GM12878 (cell line): Measurements from ENCODE around the gene ISOC2. TPM values are rescaled to one million over a fixed set of nuclear protein-coding genes. Genes with fewer than 3 reads are reported as not detected.

Experiments
- ATAC-seq: fragments of 200-7000 bp; cut with Tn5 transposase; 3 replicates; pipeline ENCODE4 v1.9.1; 2020; ENCODE audit warnings: mild to moderate bottlenecking, moderate library complexity
- BruUV-seq: library from RNA; stranded (reverse); fragments of 400-500 nt; replicated peaks from 2 replicates; lab custom pipeline; 2021; lab: Mats Ljungman, UMichigan
- CTCF ChIA-PET: fragments of 300-600 bp; sonication (Branson Sonifier 250); formaldehyde crosslinking; extraction: SDS; loops from one replicate; lab custom pipeline; 2021; ENCODE audit warnings: inconsistent platforms; lab: Yijun Ruan, JAX
- POLR2A ChIA-PET: fragments of 350-600 bp; formaldehyde crosslinking; extraction: SDS; loops from one replicate; lab custom pipeline; 2021; ENCODE audit warnings: inconsistent platforms; lab: Charles Lee
- RAD21 ChIA-PET: fragments of 300-600 bp; sonication (Branson Sonifier 250); formaldehyde crosslinking; loops from one replicate; lab custom pipeline; 2023; ENCODE audit warnings: antibody characterized with exemption; ENCODE audit not compliant: unreplicated experiment; lab: Charles Lee
- SMC1A ChIA-PET: fragments of 300-600 bp; sonication (Branson Sonifier 250); formaldehyde crosslinking; loops from one replicate; lab custom pipeline; 2023; ENCODE audit not compliant: unreplicated experiment, uncharacterized antibody; lab: Charles Lee
- DNase-seq: peaks from one replicate; pipeline ENCODE4 v3.0.0-alpha.2; 2011; ENCODE audit warnings: low read depth, low spot score
- FAIRE-seq: peaks from 3 replicates; lab custom pipeline; 2011; peaks lifted over from hg19 to GRCh38; lab: Jason Lieb, UNC
- H2AFZ ChIP-seq: 2 replicates; pipeline ENCODE4 v1.6.0; 2011; ENCODE audit warnings: low read depth, low read length, control low read depth; ENCODE audit not compliant: control insufficient read depth
- H3K27ac ChIP-seq: 2 replicates; pipeline ENCODE4 v1.5.1; 2011; ENCODE audit warnings: control low read depth; ENCODE audit not compliant: control insufficient read depth, insufficient read depth
- H3K27me3 ChIP-seq, 2 experiments: replicated peaks in 1 of 2; 2 replicates each; pipeline versions ENCODE4 v1.6.0 to v1.6.1; 2011; ENCODE audit warnings: low read length in 1 of 2; ENCODE audit not compliant: control insufficient read depth in 2 of 2, insufficient read depth in 2 of 2
- H3K36me3 ChIP-seq, 2 experiments: 2 replicates each; pipeline ENCODE4 v1.5.1; 2011; ENCODE audit warnings: low read length in 1 of 2; ENCODE audit not compliant: control insufficient read depth in 2 of 2, insufficient read depth in 2 of 2
- H3K4me1 ChIP-seq: 2 replicates; pipeline ENCODE4 v1.6.1; 2011; ENCODE audit warnings: mild to moderate bottlenecking, low read length, moderate library complexity, mixed read lengths; ENCODE audit not compliant: control insufficient read depth, insufficient read depth
- H3K4me2 ChIP-seq: 2 replicates; pipeline ENCODE4 v1.6.0; 2011; ENCODE audit warnings: control low read depth; ENCODE audit not compliant: control insufficient read depth, insufficient read depth
- H3K4me3 ChIP-seq: fragments of 200-600 bp; sonication (generic); 2 replicates; pipeline ENCODE4 v1.5.1; 2016
- H3K79me2 ChIP-seq: 2 replicates; pipeline ENCODE4 v1.6.0; 2011; ENCODE audit warnings: low read length; ENCODE audit not compliant: control insufficient read depth, insufficient read depth
- H3K9ac ChIP-seq: 2 replicates; pipeline ENCODE4 v1.8.0; 2011; ENCODE audit warnings: low read length, control low read depth, mixed read lengths; ENCODE audit not compliant: control insufficient read depth, insufficient read depth
- H3K9me3 ChIP-seq: replicated peaks from 3 replicates; pipeline ENCODE4 v1.5.1; 2011; ENCODE audit warnings: mild to moderate bottlenecking, low read length; ENCODE audit not compliant: control insufficient read depth, insufficient read depth
- H4K20me1 ChIP-seq: 2 replicates; pipeline ENCODE4 v1.6.0; 2011; ENCODE audit not compliant: control insufficient read depth, insufficient read depth
- ASH2L ChIP-seq: fragments of 300-600, 200-600 bp; sonication (generic); IDR thresholded peaks from 2 replicates; pipeline ENCODE4 v1.6.1; 2017; ENCODE audit warnings: low read depth, mild to moderate bottlenecking, borderline replicate concordance
- CBX5 ChIP-seq: sonication (generic); IDR thresholded peaks from 2 replicates; pipeline ENCODE4 v1.6.1; 2016; ENCODE audit warnings: low read depth, moderate library complexity, mild to moderate bottlenecking, inconsistent platforms
- EP300 ChIP-seq, 2 experiments: fragments of 150-350 bp in 1 of 2; IDR thresholded peaks; 2 replicates each; pipeline ENCODE4 v1.6.1; 2011 to 2012; ENCODE audit warnings: low read depth in 2 of 2, low read length in 2 of 2, borderline replicate concordance in 1 of 2, improper control_type of control experiment in 1 of 2, inconsistent platforms in 1 of 2; ENCODE audit not compliant: control insufficient read depth in 1 of 2
- GATAD2B ChIP-seq: fragments of 450-650 bp; conservative IDR thresholded peaks from 2 replicates; pipeline ENCODE4 v1.6.1; 2017; ENCODE audit warnings: low read depth, mild to moderate bottlenecking, moderate library complexity
- MTA2 ChIP-seq: fragments of 450-650 bp; IDR thresholded peaks from 2 replicates; pipeline ENCODE4 v1.6.1; 2016; ENCODE audit warnings: low read depth, mild to moderate bottlenecking, moderate library complexity
- MTA3 ChIP-seq: IDR thresholded peaks from 2 replicates; pipeline ENCODE4 v1.6.1; 2012; ENCODE audit warnings: low read length, inconsistent platforms, borderline replicate concordance
- MXI1 ChIP-seq: fragments of 150-350 bp; IDR thresholded peaks from 2 replicates; pipeline ENCODE4 v1.6.1; 2011; ENCODE audit warnings: low read depth, mild to moderate bottlenecking, inconsistent platforms, low read length, improper control_type of control experiment
- MYC ChIP-seq: IDR thresholded peaks from 2 replicates; pipeline ENCODE4 v1.6.1; 2011; ENCODE audit warnings: mild to moderate bottlenecking, low read length, moderate library complexity, inconsistent platforms; ENCODE audit not compliant: insufficient read depth, insufficient replicate concordance, insufficient read length, severe bottlenecking
- PML ChIP-seq: IDR thresholded peaks from 2 replicates; pipeline ENCODE4 v1.6.1; 2012; ENCODE audit warnings: low read length, inconsistent platforms
- POLR2AphosphoS5 ChIP-seq: IDR thresholded peaks from 2 replicates; pipeline ENCODE4 v1.6.1; 2011; ENCODE audit warnings: mild to moderate bottlenecking, low read length, inconsistent platforms
- RELA ChIP-seq: fragments of 450-650 bp; IDR thresholded peaks from 2 replicates; pipeline ENCODE4 v1.8.0; 2014; ENCODE audit warnings: borderline replicate concordance; ENCODE audit not compliant: partially characterized antibody
- RUNX3 ChIP-seq: IDR thresholded peaks from 2 replicates; pipeline ENCODE4 v1.6.1; 2012; ENCODE audit warnings: low read length, inconsistent platforms
- SMAD5 ChIP-seq: IDR thresholded peaks from 2 replicates; pipeline ENCODE4 v1.6.1; 2016; ENCODE audit warnings: antibody characterized with exemption, low read depth
- SREBF1 ChIP-seq: IDR thresholded peaks from 2 replicates; pipeline ENCODE4 v1.6.1; 2012; ENCODE audit warnings: mild to moderate bottlenecking, low read length
- ZNF622 ChIP-seq: fragments of 450-650 bp; IDR thresholded peaks from 2 replicates; pipeline ENCODE4 v1.6.1; 2017; ENCODE audit warnings: mild to moderate bottlenecking, inconsistent platforms
- ZNF687 ChIP-seq: fragments of 450-650 bp; IDR thresholded peaks from 2 replicates; pipeline ENCODE4 v1.6.1; 2017; ENCODE audit warnings: mild to moderate bottlenecking, moderate library complexity
- WGBS: methylation state at CpG from one replicate; pipeline ENCODE4 v1.1.6; 2016; ENCODE audit warnings: low lambda C conversion rate; ENCODE audit not compliant: insufficient replicate concordance, insufficient coverage; ENCODE audit errors: missing lambda C conversion rate; 5-methylcytosine and 5-hydroxymethylcytosine counted together
- in situ Hi-C: fragments of 300-500 bp; cut with MboI; formaldehyde crosslinking; loops from 9 replicates; pipeline ENCODE4 v1.14.3; 2018; ENCODE audit warnings: mixed read lengths
- intact Hi-C: fragments of 100-400 bp; cut with micrococcal nuclease; formaldehyde crosslinking; loops from one replicate; pipeline ENCODE4 v1.14.2; 2022; ENCODE audit not compliant: unreplicated experiment
- polyA plus RNA-seq, 11 experiments: library from polyadenylated mRNA; depleted of rRNA in 4 of 11; unstranded in 6 of 11; stranded (reverse) in 5 of 11; fragments of >200 nt; fragmentation: Nextera tagmentation in 4 of 11; fragmentation: Illumina TruSeq in 1 of 11; extraction: Ambion mirVana in 4 of 11; extraction: Trizol in 1 of 11; gene quantifications; 1 replicate in 1 of 11; 2 replicates in 10 of 11; pipeline versions ENCODE4 v1.2.1 to v1.2.3, GENCODE V29; 2011 to 2016; ENCODE audit warnings: inconsistent platforms in 2 of 11, missing spikeins in 2 of 11, low read depth in 1 of 11
- total RNA-seq, 4 experiments: library from RNA; depleted of rRNA in 3 of 4; stranded (reverse); fragments of >200 nt in 3 of 4; fragmentation: Illumina TruSeq in 1 of 4; extraction: Trizol in 1 of 4; gene quantifications; 2 replicates each; pipeline versions ENCODE4 v1.2.1 to v1.2.3, GENCODE V29; 2013 to 2021
- TF ChIP-seq, protein P1 (sequence below): fragments of 450-650 bp; IDR thresholded peaks from 2 replicates; pipeline ENCODE4 v1.6.1; 2017; ENCODE audit warnings: low read depth, mild to moderate bottlenecking, moderate library complexity

ISOC2 gene
- total and polyA plus RNA-seq, 10 of the 15 experiments (the other 5 are each of a cell fraction or from before 2014, with no cell fraction given): 0.72 to 238 (median 56.9) TPM

DNA sequence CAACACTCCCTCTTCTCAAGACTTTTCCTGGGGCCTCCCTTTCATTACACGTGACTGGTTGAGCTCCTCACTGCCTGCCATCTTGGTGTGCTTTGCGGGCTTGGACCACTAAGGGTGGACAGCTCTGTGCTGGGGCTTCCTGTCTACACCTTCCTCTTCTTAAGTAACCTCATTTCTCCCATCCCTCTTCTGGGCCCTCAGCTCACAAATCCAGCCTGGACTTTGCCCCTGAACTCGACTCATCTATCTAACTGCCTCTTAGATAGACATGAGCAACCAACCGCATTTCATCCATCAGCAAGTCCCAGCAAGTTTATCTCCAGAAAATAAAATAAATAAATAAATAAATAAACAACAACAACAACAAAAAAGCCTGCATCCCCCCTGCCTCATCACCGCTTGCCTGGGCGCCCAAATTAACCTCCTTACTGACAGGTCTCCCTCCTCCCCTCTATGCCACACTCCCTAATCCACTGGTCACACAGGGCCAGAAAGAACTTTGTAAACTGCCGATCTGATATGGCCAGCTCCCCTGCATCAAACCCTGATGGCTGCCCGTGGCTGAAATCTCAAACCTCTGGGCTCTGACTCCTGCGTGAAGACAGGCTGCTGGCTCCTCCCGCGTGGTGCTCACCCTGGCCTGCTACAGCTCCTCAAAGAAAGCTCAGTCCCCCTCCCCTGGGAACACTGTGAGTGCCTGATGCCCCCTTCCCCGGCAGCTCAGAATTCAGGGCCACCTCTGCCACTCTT, 7.8 kb downstream of the ISOC2 start:
- TF ChIP-seq SMAD5 (no peak), PML (no peak), ZNF687 (no peak), MTA2 (no peak), MXI1 (no peak), ASH2L (no peak), RUNX3 (no peak), RELA (no peak), CBX5 (no peak), MYC (no peak), SREBF1 (no peak), ZNF622 (no peak), EP300 (IDR thresholded peaks at IDR 0.05; ENCODE audit: borderline replicate concordance in 1 of 2, control insufficient read depth in 1 of 2, low read depth in 2 of 2, low read length in 2 of 2) (no peak), POLR2AphosphoS5 (no peak), GATAD2B (no peak), MTA3 (no peak)
- TF ChIP-seq, protein P1, sequence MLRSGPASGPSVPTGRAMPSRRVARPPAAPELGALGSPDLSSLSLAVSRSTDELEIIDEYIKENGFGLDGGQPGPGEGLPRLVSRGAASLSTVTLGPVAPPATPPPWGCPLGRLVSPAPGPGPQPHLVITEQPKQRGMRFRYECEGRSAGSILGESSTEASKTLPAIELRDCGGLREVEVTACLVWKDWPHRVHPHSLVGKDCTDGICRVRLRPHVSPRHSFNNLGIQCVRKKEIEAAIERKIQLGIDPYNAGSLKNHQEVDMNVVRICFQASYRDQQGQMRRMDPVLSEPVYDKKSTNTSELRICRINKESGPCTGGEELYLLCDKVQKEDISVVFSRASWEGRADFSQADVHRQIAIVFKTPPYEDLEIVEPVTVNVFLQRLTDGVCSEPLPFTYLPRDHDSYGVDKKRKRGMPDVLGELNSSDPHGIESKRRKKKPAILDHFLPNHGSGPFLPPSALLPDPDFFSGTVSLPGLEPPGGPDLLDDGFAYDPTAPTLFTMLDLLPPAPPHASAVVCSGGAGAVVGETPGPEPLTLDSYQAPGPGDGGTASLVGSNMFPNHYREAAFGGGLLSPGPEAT: no peak
- H3K36me3 ChIP-seq: peaks cover 3 to 4% of the 10 kb centered on the region in 2 experiments
- 76% methylated on average over 12 of the region's 12 CpGs for WGBS
- H3K79me2 ChIP-seq: no peaks in the 10 kb centered on the region
- H3K9ac ChIP-seq: no peak overlapping the region
- no peaks in the 10 kb centered on the region; a peak in 2 of 4 replicates for H3K27me3 ChIP-seq
- ChIA-PET POLR2A (interaction anchor here (0.5 kb wide), 3 partner anchors 28 to 323 kb away, joined by 3 to 5 read pairs (median 4); no protein-coding TSS in a partner anchor), SMC1A (interaction anchor here (0.6 to 0.9 kb wide), 2 partner anchors 158 to 657 kb away, joined by 3 read pairs; no protein-coding TSS in a partner anchor), CTCF (interaction anchor here (0.8 to 2.0 kb wide), 5 partner anchors 17 to 160 kb away, joined by 3 to 4 read pairs (median 4); no protein-coding TSS in a partner anchor), RAD21 (no interaction called here)
- no peak for DNase-seq
- BruUV-seq: no TSS peak
- ATAC-seq: no peak
- no peaks in the 10 kb centered on the region for H3K4me1 ChIP-seq
- H3K27ac ChIP-seq: no peak overlapping the region
- intact Hi-C loops (no loop called here), in situ Hi-C loops (no loop called here)
- FAIRE-seq: no peak
- no peak overlapping the region for H3K4me3 ChIP-seq
- H3K9me3 ChIP-seq: no peaks in the 10 kb centered on the region
- no peak overlapping the region for H2AFZ ChIP-seq
- H4K20me1 ChIP-seq: peaks cover 4% of the 10 kb centered on the region; the same call in 1 of the 2 replicates
- no peak overlapping the region for H3K4me2 ChIP-seq
